Mesenchymal stem cell (in vitro differentiated cells and primary cell): Measurements from ENCODE around the gene NXNL2. TPM values are rescaled to one million over a fixed set of nuclear protein-coding genes. Genes with fewer than 3 reads are reported as not detected.

Source experiments
- DNase-seq: peaks from one replicate; pipeline ENCODE4 v3.0.0-alpha.2; 2013
- H2AFZ ChIP-seq: one replicate; pipeline ENCODE4 v1.6.1; 2013; ENCODE audit warnings: low read depth, mild to moderate bottlenecking, control low read depth, inconsistent platforms, low read length, moderate library complexity
- H2AK5ac ChIP-seq: 2 replicates; pipeline ENCODE4 v1.6.1; 2013; ENCODE audit warnings: low read length, moderate library complexity, mild to moderate bottlenecking, inconsistent platforms; ENCODE audit not compliant: severe bottlenecking
- H2BK120ac ChIP-seq: one replicate; pipeline ENCODE4 v1.6.1; 2013; ENCODE audit warnings: low read depth, mild to moderate bottlenecking, inconsistent platforms, low read length, moderate library complexity
- H2BK12ac ChIP-seq, 2 experiments: one replicate each; pipeline ENCODE4 v1.6.1; 2013; ENCODE audit warnings: inconsistent platforms in 2 of 2, low read length in 2 of 2, mild to moderate bottlenecking in 2 of 2, moderate library complexity in 2 of 2, control low read depth in 1 of 2
- H2BK15ac ChIP-seq: one replicate; pipeline ENCODE4 v1.6.1; 2013; ENCODE audit warnings: mild to moderate bottlenecking, low read depth, inconsistent platforms; ENCODE audit not compliant: poor library complexity, severe bottlenecking
- H2BK5ac ChIP-seq: 2 replicates; pipeline ENCODE4 v1.6.1; 2013; ENCODE audit warnings: low read depth, mild to moderate bottlenecking, low read length, control low read depth, inconsistent platforms; ENCODE audit not compliant: poor library complexity, severe bottlenecking
- H3K14ac ChIP-seq, 2 experiments: one replicate each; pipeline ENCODE4 v1.6.1; 2013; ENCODE audit warnings: inconsistent platforms in 2 of 2, low read length in 2 of 2, control low read depth in 1 of 2, mild to moderate bottlenecking in 1 of 2, moderate library complexity in 1 of 2
- H3K18ac ChIP-seq, 2 experiments: one replicate each; pipeline ENCODE4 v1.6.1; 2013; ENCODE audit warnings: inconsistent platforms in 2 of 2, low read length in 2 of 2, control low read depth in 1 of 2, low read depth in 1 of 2, mild to moderate bottlenecking in 1 of 2
- H3K23ac ChIP-seq, 2 experiments: one replicate each; pipeline ENCODE4 v1.6.1; 2013; ENCODE audit warnings: inconsistent platforms in 2 of 2, low read length in 2 of 2, mild to moderate bottlenecking in 2 of 2, moderate library complexity in 2 of 2, control low read depth in 1 of 2
- H3K27ac ChIP-seq: 2 replicates; pipeline ENCODE4 v1.5.1; 2013; ENCODE audit warnings: mild to moderate bottlenecking, moderate library complexity, low read length, control low read depth, inconsistent platforms; ENCODE audit not compliant: poor library complexity, severe bottlenecking
- H3K27me3 ChIP-seq, 2 experiments: 2 replicates each; pipeline versions ENCODE4 v1.6.1 to v1.7.0; 2013; ENCODE audit warnings: low read length in 2 of 2, mild to moderate bottlenecking in 2 of 2, moderate library complexity in 2 of 2, control low read depth in 1 of 2, inconsistent platforms in 1 of 2; ENCODE audit not compliant: control insufficient read depth in 1 of 2, insufficient read depth in 1 of 2
- H3K36me3 ChIP-seq, 2 experiments: 2 replicates each; pipeline versions ENCODE4 v1.6.1 to v1.7.0; 2013; ENCODE audit warnings: low read length in 2 of 2, control low read depth in 1 of 2, inconsistent platforms in 1 of 2, low read depth in 1 of 2, mild to moderate bottlenecking in 1 of 2; ENCODE audit not compliant: insufficient read depth in 2 of 2, control insufficient read depth in 1 of 2
- H3K4ac ChIP-seq, 2 experiments: one replicate each; pipeline ENCODE4 v1.6.1; 2013; ENCODE audit warnings: inconsistent platforms in 2 of 2, low read length in 2 of 2, mild to moderate bottlenecking in 2 of 2, moderate library complexity in 2 of 2, control low read depth in 1 of 2, low read depth in 1 of 2
- H3K4me1 ChIP-seq: 2 replicates; pipeline ENCODE4 v1.6.1; 2013; ENCODE audit warnings: low read depth, low read length, control low read depth; ENCODE audit not compliant: control insufficient read depth, insufficient read depth
- H3K4me2 ChIP-seq: 2 replicates; pipeline ENCODE4 v1.6.1; 2013; ENCODE audit warnings: low read length, mild to moderate bottlenecking, inconsistent platforms; ENCODE audit not compliant: poor library complexity, severe bottlenecking
- H3K4me3 ChIP-seq, 2 experiments: 2 replicates each; pipeline versions ENCODE4 v1.5.1 to v1.7.0; 2013; ENCODE audit warnings: low read length in 2 of 2, mild to moderate bottlenecking in 2 of 2, control low read depth in 1 of 2, low read depth in 1 of 2; ENCODE audit not compliant: insufficient read depth in 1 of 2
- H3K79me1 ChIP-seq: replicated peaks from 2 replicates; pipeline ENCODE4 v1.6.1; 2013; ENCODE audit warnings: mild to moderate bottlenecking, control low read depth, low read length, inconsistent platforms; ENCODE audit not compliant: poor library complexity, severe bottlenecking
- H3K9ac ChIP-seq: 2 replicates; pipeline ENCODE4 v1.7.0; 2013; ENCODE audit warnings: mild to moderate bottlenecking, low read length, moderate library complexity
- H3K9me3 ChIP-seq: 2 replicates; pipeline ENCODE4 v1.7.0; 2013; ENCODE audit warnings: mild to moderate bottlenecking, low read length; ENCODE audit not compliant: control insufficient read depth
- H4K8ac ChIP-seq: one replicate; pipeline ENCODE4 v1.6.1; 2013; ENCODE audit warnings: inconsistent platforms, mild to moderate bottlenecking, low read length, moderate library complexity
- H4K91ac ChIP-seq: one replicate; pipeline ENCODE4 v1.6.1; 2013; ENCODE audit warnings: mild to moderate bottlenecking, low read length, inconsistent platforms
- WGBS: methylation state at CpG from one replicate; pipeline ENCODE4 v1.1.7; 2013; ENCODE audit warnings: mixed read lengths; 5-methylcytosine and 5-hydroxymethylcytosine counted together
- polyA plus RNA-seq, 2 experiments: library from polyadenylated mRNA; stranded (reverse); fragments of 200-250 nt; gene quantifications; one replicate each; pipeline ENCODE4 v1.2.3, GENCODE V29; 2013

NXNL2 gene
- polyA plus RNA-seq (2013, experiment 1 of 2) = 0.46 TPM
- polyA plus RNA-seq (2013, experiment 2 of 2) = 0.53 TPM

DNA sequence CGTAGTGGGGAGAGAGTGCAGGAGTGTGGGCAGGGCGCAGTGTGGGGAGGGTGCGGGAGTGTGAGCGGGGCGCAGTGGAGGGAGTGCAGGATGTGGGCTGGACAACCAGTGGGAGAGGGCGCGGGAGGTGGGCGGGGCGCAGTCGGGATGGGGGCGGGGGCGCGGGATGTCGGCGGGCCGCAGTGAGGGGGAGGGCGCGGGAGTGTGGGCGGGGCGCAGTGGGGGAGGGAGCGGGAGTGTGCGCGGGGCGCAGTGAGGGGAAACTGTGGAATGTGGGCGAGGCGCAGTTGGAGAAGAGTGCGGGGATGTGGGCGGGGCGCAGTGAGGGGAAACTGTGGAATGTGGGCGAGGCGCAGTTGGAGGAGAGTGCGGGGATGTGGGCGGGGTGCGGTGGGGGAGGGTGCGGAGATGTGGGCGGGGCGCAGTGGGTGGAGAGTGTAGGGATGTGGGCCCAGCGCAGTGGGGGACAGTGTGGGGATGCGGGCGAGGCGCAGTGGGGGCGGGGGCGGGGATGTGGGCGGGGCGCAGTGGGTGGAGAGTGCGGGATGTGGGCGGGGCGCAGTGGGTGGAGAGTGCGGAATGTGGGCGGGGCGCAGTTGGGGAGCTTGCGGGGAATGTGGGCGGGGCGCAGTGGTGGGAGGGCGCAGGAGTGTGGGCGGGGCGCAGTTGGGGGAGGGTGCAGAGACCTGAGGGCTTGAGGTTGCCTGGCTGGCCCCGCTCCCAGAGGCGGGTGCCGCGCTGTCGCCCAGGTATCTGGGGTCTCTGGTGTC, at the start of gene NXNL2:
NXNL2 (plus strand) TSS at position 723 of the 770 bp plus-strand sequence. CDS start 257 bp downstream, outside the sequence.
- peak within 1 kb of the TSS; percentile 57 to 59 for H2BK12ac ChIP-seq
- H3K4me2 ChIP-seq = peak within 1 kb of the TSS; percentile 92
- peak within 1 kb of the TSS; percentile 94 for H4K8ac ChIP-seq
- H3K4me1 ChIP-seq = peaks cover 39% of the 10 kb centered on the region
- peak within 1 kb of the TSS; percentile 87 for H2BK5ac ChIP-seq
- peak within 1 kb of the TSS; percentile 96 for H3K27ac ChIP-seq
- peak; percentile 91 for DNase-seq
- peak within 1 kb of the TSS; percentile 37 to 59 for H3K23ac ChIP-seq
- H3K36me3 ChIP-seq = peaks cover 0 to 10% of the 10 kb centered on the region in 2 experiments
- peak within 1 kb of the TSS; percentile 95 for H4K91ac ChIP-seq
- H3K79me1 ChIP-seq = peaks cover 10% of the 10 kb centered on the region
- peak within 1 kb of the TSS; percentile 64 for H2AK5ac ChIP-seq
- peak within 1 kb of the TSS; percentile 53 for H3K9ac ChIP-seq
- H2AFZ ChIP-seq = peak within 1 kb of the TSS; percentile 32
- H3K27me3 ChIP-seq = peaks cover 0 to 6% of the 10 kb centered on the region in 2 experiments
- H3K4me3 ChIP-seq = peak within 1 kb of the TSS; percentile 70 to 78
- H2BK15ac ChIP-seq = peak within 1 kb of the TSS; percentile 96
- H3K18ac ChIP-seq = peak within 1 kb of the TSS; percentile 85 to 95
- H2BK120ac ChIP-seq = peak within 1 kb of the TSS; percentile 90
- H3K4ac ChIP-seq = peak within 1 kb of the TSS; percentile 71 to 93
- H3K9me3 ChIP-seq = no peaks in the 10 kb centered on the region
- H3K14ac ChIP-seq = peak within 1 kb of the TSS in 1 of 2 experiments; percentile 23
- 3% methylated on average over 48 of the region's 62 CpGs for WGBS

- Histone ChIP-seq H4K91ac (no peak overlapping the region), H2AFZ (no peak overlapping the region), H2BK12ac (peak overlapping the region in 1 of 2 experiments; percentile 63), H3K4me1 (peaks cover 3% of the 10 kb centered on the region), H3K4me2 (no peak overlapping the region), H3K18ac (no peak overlapping the region), H4K8ac (no peak overlapping the region), H3K9me3 (no peaks in the 10 kb centered on the region), H2BK15ac (no peak overlapping the region), H3K9ac (no peak overlapping the region), H3K4ac (no peak overlapping the region), H3K36me3 (peaks cover 21 to 30% of the 10 kb centered on the region in 2 experiments), H2BK5ac (no peak overlapping the region), H3K27ac (no peak overlapping the region), H3K4me3 (no peak overlapping the region), H3K23ac (no peak overlapping the region), H2BK120ac (no peak overlapping the region), H2AK5ac (no peak overlapping the region), H3K14ac (no peak overlapping the region), H3K27me3 (no peaks in the 10 kb centered on the region), H3K79me1 (peaks cover 14% of the 10 kb centered on the region)
- 98% methylated on average over 4 of the region's 4 CpGs for WGBS
- DNase-seq = no peak
These were observed 46.8 kb upstream of the NXNL2 start for GRCh38 chr9:88488166-88488565.

GRCh38 chr9:88494983-88495721, 39.8 kb upstream of the NXNL2 start:
- Histone ChIP-seq H3K23ac (no peak overlapping the region), H4K91ac (no peak overlapping the region), H2BK120ac (no peak overlapping the region), H2AK5ac (no peak overlapping the region), H3K79me1 (peaks cover 2% of the 10 kb centered on the region), H3K4me2 (no peak overlapping the region), H3K4me3 (no peak overlapping the region), H2BK15ac (no peak overlapping the region), H3K36me3 (peaks cover 0 to 4% of the 10 kb centered on the region in 2 experiments), H3K27ac (no peak overlapping the region), H3K14ac (peak overlapping the region in 1 of 2 experiments; percentile 66), H3K4me1 (no peaks in the 10 kb centered on the region), H2AFZ (no peak overlapping the region), H3K9me3 (no peaks in the 10 kb centered on the region), H3K18ac (no peak overlapping the region), H3K4ac (no peak overlapping the region), H2BK12ac (peak overlapping the region in 1 of 2 experiments; percentile 16), H2BK5ac (no peak overlapping the region), H3K9ac (no peak overlapping the region), H3K27me3 (no peaks in the 10 kb centered on the region), H4K8ac (no peak overlapping the region)
- DNase-seq = no peak
- 96% methylated on average over 16 of the region's 17 CpGs for WGBS

- Histone ChIP-seq H3K4me2 (no peak overlapping the region), H3K9me3 (no peaks in the 10 kb centered on the region), H3K14ac (no peak overlapping the region), H3K79me1 (no peaks in the 10 kb centered on the region), H2BK15ac (no peak overlapping the region), H4K8ac (no peak overlapping the region), H3K18ac (no peak overlapping the region), H3K9ac (no peak overlapping the region), H3K23ac (no peak overlapping the region), H2BK120ac (no peak overlapping the region), H2BK12ac (no peak overlapping the region), H2AFZ (no peak overlapping the region), H3K36me3 (peaks cover 0 to 4% of the 10 kb centered on the region in 2 experiments), H3K27me3 (no peaks in the 10 kb centered on the region), H4K91ac (no peak overlapping the region), H3K4me1 (no peaks in the 10 kb centered on the region), H2BK5ac (no peak overlapping the region), H3K27ac (no peak overlapping the region), H3K4me3 (no peak overlapping the region), H2AK5ac (no peak overlapping the region), H3K4ac (no peak overlapping the region)
- no peak for DNase-seq
- 94% methylated on average over 2 of the region's 2 CpGs for WGBS
These were observed 37.8 kb upstream of the NXNL2 start for GRCh38 chr9:88497224-88497623.
